OCI-LY3 (cell line): ENCODE results near the gene HBQ1.

Experiments
- H2AFZ ChIP-seq: fragments of 200-600, 300-600 bp; shearing (Covaris generic); 2 replicates; pipeline ENCODE4 v1.6.0; 2014; ENCODE audit warnings: antibody characterized with exemption, low read depth, low read length
- H3K27ac ChIP-seq: fragments of 200-600, 300-600 bp; sonication (generic); 2 replicates; pipeline ENCODE4 v1.5.1; 2014; ENCODE audit warnings: mild to moderate bottlenecking, low read length, moderate library complexity, mixed read lengths
- H3K27me3 ChIP-seq: fragments of 200-600, 300-600 bp; sonication (generic); 2 replicates; pipeline ENCODE4 v1.6.1; 2014; ENCODE audit warnings: low read depth, low read length, mixed read lengths
- H3K36me3 ChIP-seq: fragments of 200-600, 300-600 bp; sonication (generic); replicated peaks from 2 replicates; pipeline ENCODE3; 2014; ENCODE audit warnings: low read depth, low read length, mixed read lengths
- H3K4me1 ChIP-seq: fragments of 300-600, 200-600 bp; sonication (generic); 2 replicates; pipeline ENCODE4 v1.6.1; 2014; ENCODE audit warnings: low read length, mixed read lengths
- H3K4me2 ChIP-seq: fragments of 200-600, 300-600 bp; sonication (generic); 2 replicates; pipeline ENCODE4 v1.6.1; 2014; ENCODE audit warnings: low read length, mixed read lengths
- H3K4me3 ChIP-seq: fragments of 300-600, 200-600 bp; sonication (generic); 2 replicates; pipeline ENCODE4 v1.5.1; 2014; ENCODE audit warnings: antibody characterized with exemption, mild to moderate bottlenecking, low read length, moderate library complexity
- H3K79me2 ChIP-seq: fragments of 300-600, 200-600 bp; shearing (Covaris generic); 2 replicates; pipeline ENCODE4 v1.6.1; 2014; ENCODE audit warnings: mild to moderate bottlenecking, low read length, mixed read lengths
- H3K9ac ChIP-seq: fragments of 300-600, 200-600 bp; shearing (Covaris generic); 2 replicates; pipeline ENCODE4 v1.6.0; 2014; ENCODE audit warnings: mild to moderate bottlenecking, low read length, moderate library complexity
- H3K9me3 ChIP-seq: fragments of 200-600, 300-600 bp; shearing (Covaris generic); 2 replicates; pipeline ENCODE4 v1.6.1; 2014; ENCODE audit warnings: low read length, mixed read lengths; ENCODE audit not compliant: insufficient read depth
- H4K20me1 ChIP-seq: fragments of 200-600, 300-600 bp; sonication (generic); 2 replicates; pipeline ENCODE4 v1.6.1; 2016; ENCODE audit warnings: low read length, mixed read lengths; ENCODE audit not compliant: insufficient read depth
- EZH2phosphoT487 ChIP-seq: fragments of 200-600 bp; shearing (Covaris generic); IDR thresholded peaks from 2 replicates; pipeline ENCODE4 v1.6.1; 2018; ENCODE audit warnings: antibody characterized with exemption, mixed run types, low read depth
- TF ChIP-seq, protein P1 (sequence below): fragments of 200-600, 300-600 bp; sonication (generic); IDR thresholded peaks from 2 replicates; pipeline ENCODE4 v1.5.1; 2014; ENCODE audit warnings: antibody characterized with exemption, low read length, low read depth

HBQ1 gene

DNA sequence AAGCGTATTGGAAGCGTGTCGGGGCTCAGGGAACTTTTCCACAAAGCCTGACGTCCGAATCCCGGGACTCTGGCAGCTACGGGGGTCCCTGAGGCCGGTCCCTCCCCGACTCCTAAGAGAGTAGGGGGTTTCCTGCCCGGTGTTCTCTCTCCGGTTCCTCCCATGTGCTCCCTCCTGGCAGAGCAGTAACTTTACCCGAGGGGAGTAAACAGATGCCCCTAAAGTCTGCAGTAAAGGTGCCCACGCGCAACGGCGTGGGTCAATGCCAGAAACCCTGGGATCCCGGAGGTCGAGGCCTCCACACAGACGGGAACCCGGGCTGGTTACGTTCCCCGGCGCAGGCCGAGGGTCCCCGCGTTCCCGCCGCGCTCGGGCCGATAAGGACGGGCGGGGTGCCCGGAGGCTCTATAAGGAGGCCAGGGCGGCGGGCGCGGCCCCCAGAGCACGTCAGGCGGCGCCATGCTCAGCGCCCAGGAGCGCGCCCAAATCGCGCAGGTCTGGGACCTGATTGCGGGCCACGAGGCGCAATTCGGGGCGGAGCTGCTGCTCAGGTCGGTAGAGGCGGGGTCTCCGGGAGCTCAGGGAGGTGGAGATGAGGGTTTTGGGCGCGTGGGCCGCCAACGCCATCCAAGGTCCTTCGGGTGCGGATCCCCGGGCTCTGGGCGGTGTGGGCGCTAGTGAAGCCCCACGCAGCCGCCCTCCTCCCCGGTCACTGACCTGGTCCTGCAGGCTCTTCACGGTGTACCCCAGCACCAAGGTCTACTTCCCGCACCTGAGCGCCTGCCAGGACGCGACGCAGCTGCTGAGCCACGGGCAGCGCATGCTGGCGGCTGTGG, 14.5 kb upstream of the HBQ1 start, which contains the start of gene HBM:
Gene HBM, plus strand, starts transcription at position 440 of the 836 bp plus-strand sequence. Its CDS starts 20 bp downstream, at position 460.
- H3K9me3 ChIP-seq: no peaks in the 10 kb centered on the region
- H3K4me2 ChIP-seq: no peak within 1 kb of the TSS
- no peak for TF ChIP-seq EZH2phosphoT487
- TF ChIP-seq, protein P1, sequence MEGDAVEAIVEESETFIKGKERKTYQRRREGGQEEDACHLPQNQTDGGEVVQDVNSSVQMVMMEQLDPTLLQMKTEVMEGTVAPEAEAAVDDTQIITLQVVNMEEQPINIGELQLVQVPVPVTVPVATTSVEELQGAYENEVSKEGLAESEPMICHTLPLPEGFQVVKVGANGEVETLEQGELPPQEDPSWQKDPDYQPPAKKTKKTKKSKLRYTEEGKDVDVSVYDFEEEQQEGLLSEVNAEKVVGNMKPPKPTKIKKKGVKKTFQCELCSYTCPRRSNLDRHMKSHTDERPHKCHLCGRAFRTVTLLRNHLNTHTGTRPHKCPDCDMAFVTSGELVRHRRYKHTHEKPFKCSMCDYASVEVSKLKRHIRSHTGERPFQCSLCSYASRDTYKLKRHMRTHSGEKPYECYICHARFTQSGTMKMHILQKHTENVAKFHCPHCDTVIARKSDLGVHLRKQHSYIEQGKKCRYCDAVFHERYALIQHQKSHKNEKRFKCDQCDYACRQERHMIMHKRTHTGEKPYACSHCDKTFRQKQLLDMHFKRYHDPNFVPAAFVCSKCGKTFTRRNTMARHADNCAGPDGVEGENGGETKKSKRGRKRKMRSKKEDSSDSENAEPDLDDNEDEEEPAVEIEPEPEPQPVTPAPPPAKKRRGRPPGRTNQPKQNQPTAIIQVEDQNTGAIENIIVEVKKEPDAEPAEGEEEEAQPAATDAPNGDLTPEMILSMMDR: no peak
- H3K4me3 ChIP-seq: no peak within 1 kb of the TSS
- H4K20me1 ChIP-seq: no peaks in the 10 kb centered on the region
- H3K79me2 ChIP-seq: no peaks in the 10 kb centered on the region
- no peak within 1 kb of the TSS for H3K9ac ChIP-seq
- no peaks in the 10 kb centered on the region for H3K36me3 ChIP-seq
- H3K4me1 ChIP-seq: no peaks in the 10 kb centered on the region
- H2AFZ ChIP-seq: no peak within 1 kb of the TSS
- no peak within 1 kb of the TSS for H3K27ac ChIP-seq
- no peaks in the 10 kb centered on the region for H3K27me3 ChIP-seq

DNA sequence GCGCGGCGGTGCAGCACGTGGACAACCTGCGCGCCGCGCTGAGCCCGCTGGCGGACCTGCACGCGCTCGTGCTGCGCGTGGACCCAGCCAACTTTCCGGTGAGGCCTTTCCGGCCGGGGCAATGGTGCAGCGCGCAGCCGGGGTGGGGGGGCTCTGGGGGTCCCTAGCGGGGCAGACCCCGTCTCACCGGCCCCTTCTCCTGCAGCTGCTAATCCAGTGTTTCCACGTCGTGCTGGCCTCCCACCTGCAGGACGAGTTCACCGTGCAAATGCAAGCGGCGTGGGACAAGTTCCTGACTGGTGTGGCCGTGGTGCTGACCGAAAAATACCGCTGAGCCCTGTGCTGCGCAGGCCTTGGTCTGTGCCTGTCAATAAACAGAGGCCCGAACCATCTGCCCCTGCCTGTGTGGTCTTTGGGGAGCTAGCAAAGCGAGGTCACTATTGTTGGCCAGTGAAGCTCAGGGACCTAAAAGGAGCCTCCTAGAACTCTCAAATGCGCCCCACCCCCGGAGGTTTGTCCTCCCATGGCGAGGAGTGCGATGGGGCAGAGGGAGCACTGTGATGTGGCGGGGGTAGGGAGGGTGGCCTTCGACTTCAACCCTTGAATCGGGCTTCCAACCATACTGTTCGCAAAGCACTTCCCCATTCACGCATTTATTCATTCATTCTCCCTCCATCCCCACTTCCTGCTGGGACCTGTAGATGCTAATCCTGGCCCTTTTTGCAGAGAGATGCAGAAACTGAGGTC, 13.7 kb upstream of the HBQ1 start:
- Histone ChIP-seq H3K79me2 (no peaks in the 10 kb centered on the region), H3K9me3 (no peaks in the 10 kb centered on the region), H3K4me1 (no peaks in the 10 kb centered on the region), H3K27me3 (no peaks in the 10 kb centered on the region), H3K36me3 (no peaks in the 10 kb centered on the region), H2AFZ (no peak overlapping the region), H4K20me1 (no peaks in the 10 kb centered on the region), H3K27ac (no peak overlapping the region), H3K4me3 (no peak overlapping the region), H3K9ac (no peak overlapping the region), H3K4me2 (no peak overlapping the region)
- no peak for TF ChIP-seq EZH2phosphoT487
- TF ChIP-seq, protein P1: no peak

DNA sequence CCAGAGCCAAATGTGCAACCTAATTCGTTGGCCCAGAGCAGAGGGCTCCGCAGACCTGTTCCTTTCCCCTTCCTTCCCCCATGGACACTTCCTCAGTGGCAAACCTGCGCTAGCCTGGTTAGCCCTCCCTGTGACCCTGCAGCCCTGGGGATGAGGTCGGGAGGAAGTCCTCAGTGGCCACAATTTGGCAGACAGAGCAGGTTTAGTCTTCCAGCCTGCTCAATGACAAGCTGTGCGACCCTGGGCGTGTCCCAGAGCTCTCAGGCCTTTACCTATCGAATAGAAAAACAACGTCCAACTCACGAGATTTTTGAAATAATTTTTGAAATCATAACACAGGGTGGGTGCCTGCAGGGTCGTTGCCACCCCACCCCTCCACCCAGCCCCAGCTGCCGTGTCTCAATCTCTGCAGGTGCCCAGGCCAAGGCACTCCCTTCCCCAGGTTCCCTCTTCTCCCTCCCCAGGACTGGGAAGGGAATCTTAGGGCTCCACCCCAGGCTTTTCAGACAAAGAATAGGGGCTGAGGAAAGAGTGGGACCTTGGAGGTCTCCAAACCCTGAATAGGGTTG, 13.1 kb upstream of the HBQ1 start:
- H3K27ac ChIP-seq: no peak overlapping the region
- no peaks in the 10 kb centered on the region for H3K36me3 ChIP-seq
- no peaks in the 10 kb centered on the region for H3K9me3 ChIP-seq
- H3K27me3 ChIP-seq: no peaks in the 10 kb centered on the region
- H4K20me1 ChIP-seq: no peaks in the 10 kb centered on the region
- H3K4me3 ChIP-seq: no peak overlapping the region
- no peak for TF ChIP-seq EZH2phosphoT487
- TF ChIP-seq, protein P1: no peak
- no peak overlapping the region for H2AFZ ChIP-seq
- no peaks in the 10 kb centered on the region for H3K79me2 ChIP-seq
- H3K4me1 ChIP-seq: no peaks in the 10 kb centered on the region
- H3K9ac ChIP-seq: no peak overlapping the region
- H3K4me2 ChIP-seq: no peak overlapping the region

DNA sequence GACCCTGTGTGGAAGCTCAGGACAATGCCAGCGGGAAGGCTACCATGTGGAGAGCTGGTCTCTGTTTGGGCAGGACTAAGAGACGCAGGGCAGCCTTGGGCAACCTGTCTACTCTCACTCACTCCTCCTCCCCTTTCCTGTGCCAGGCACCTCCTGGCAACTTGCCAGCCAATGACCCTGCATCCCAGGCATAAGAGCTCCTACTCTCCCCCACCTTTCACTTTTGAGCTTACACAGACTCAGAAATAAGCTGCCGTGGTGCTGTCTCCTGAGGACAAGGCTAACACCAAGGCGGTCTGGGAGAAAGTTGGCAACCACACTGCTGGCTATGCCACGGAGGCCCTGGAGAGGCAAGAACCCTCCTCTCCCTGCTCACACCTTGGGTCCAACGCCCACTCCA, 11.8 kb upstream of the HBQ1 start:
- H3K27me3 ChIP-seq: no peaks in the 10 kb centered on the region

More for the DNA sequence above, 11.8 kb upstream of the HBQ1 start:
- no peaks in the 10 kb centered on the region for H3K4me1 ChIP-seq
- H3K4me2 ChIP-seq: no peak overlapping the region
- H3K9ac ChIP-seq: no peak overlapping the region
- no peak for TF ChIP-seq EZH2phosphoT487
- TF ChIP-seq, protein P1: no peak
- no peaks in the 10 kb centered on the region for H3K79me2 ChIP-seq
- no peak overlapping the region for H3K4me3 ChIP-seq
- H2AFZ ChIP-seq: no peak overlapping the region
- no peaks in the 10 kb centered on the region for H3K9me3 ChIP-seq
- H4K20me1 ChIP-seq: no peaks in the 10 kb centered on the region
- H3K27ac ChIP-seq: no peak overlapping the region
- no peaks in the 10 kb centered on the region for H3K36me3 ChIP-seq
